HEK293 (cell line): Measurements from ENCODE around the gene KRT15.

Source experiments
- CTCF ChIA-PET: fragments of 350-600 bp; formaldehyde crosslinking; extraction: SDS; loops from one replicate; lab custom pipeline; 2021; ENCODE audit warnings: antibody characterized with exemption; lab: Yijun Ruan, JAX
- POLR2A ChIA-PET: fragments of 300-600 bp; formaldehyde crosslinking; extraction: SDS; loops from one replicate; lab custom pipeline; 2020; ENCODE audit warnings: antibody characterized with exemption, inconsistent platforms; lab: Yijun Ruan, JAX
- H3K27ac ChIP-seq: fragments of 200-500 bp; sonication (Bioruptor generic); 2 replicates; pipeline ENCODE4 v1.5.1; 2014; ENCODE audit warnings: low read depth, low read length, control low read depth, inconsistent platforms; ENCODE audit errors: extremely low read depth
- H3K36me3 ChIP-seq, 2 experiments: fragments of 200-500 bp in 1 of 2; sonication (Bioruptor generic) in 1 of 2; 1 replicate in 1 of 2; 2 replicates in 1 of 2; pipeline ENCODE4 v1.5.1; 2014 to 2017; ENCODE audit warnings: inconsistent platforms in 2 of 2, low read length in 2 of 2; ENCODE audit not compliant: control insufficient read depth in 2 of 2, insufficient read depth in 1 of 2
- H3K4me1 ChIP-seq: fragments of 200-500 bp; sonication (Bioruptor generic); 2 replicates; pipeline ENCODE4 v1.5.1; 2014; ENCODE audit warnings: mild to moderate bottlenecking, low read length, inconsistent platforms; ENCODE audit not compliant: control insufficient read depth, insufficient read depth
- H3K4me3 ChIP-seq: 2 replicates; pipeline ENCODE4 v1.5.1; 2011; ENCODE audit warnings: low read depth, mild to moderate bottlenecking, control low read depth, low read length, moderate library complexity
- H3K9me3 ChIP-seq: fragments of 200-500 bp; sonication (Bioruptor generic); 2 replicates; pipeline ENCODE4 v1.5.1; 2014; ENCODE audit warnings: low read depth, low read length, inconsistent platforms; ENCODE audit not compliant: control insufficient read depth, insufficient read depth
- RBAK ChIP-seq: fragments of 450-650 bp; formaldehyde crosslinking; IDR thresholded peaks from 2 replicates; pipeline ENCODE4 v1.5.1; 2016; ENCODE audit warnings: missing biosample characterization, missing genetic modification characterization
- WT1 ChIP-seq: fragments of 450-650 bp; formaldehyde crosslinking; IDR thresholded peaks from 2 replicates; pipeline ENCODE4 v1.5.1; 2016; ENCODE audit warnings: missing biosample characterization, missing genetic modification characterization
- ZBTB17 ChIP-seq: fragments of 450-650 bp; formaldehyde crosslinking; IDR thresholded peaks from 2 replicates; pipeline ENCODE4 v1.5.1; 2016; ENCODE audit warnings: missing biosample characterization, missing genetic modification characterization
- ZBTB7A ChIP-seq: fragments of 450-650 bp; formaldehyde crosslinking; IDR thresholded peaks from 2 replicates; pipeline ENCODE4 v1.5.1; 2016; ENCODE audit warnings: low read depth, missing biosample characterization, missing genetic modification characterization
- ZNF112 ChIP-seq: fragments of 450-650 bp; formaldehyde crosslinking; IDR thresholded peaks from 2 replicates; pipeline ENCODE4 v1.5.0; 2017; ENCODE audit warnings: missing biosample characterization, missing genetic modification characterization
- ZNF169 ChIP-seq: fragments of 450-650 bp; formaldehyde crosslinking; IDR thresholded peaks from 2 replicates; pipeline ENCODE4 v1.5.1; 2016; ENCODE audit warnings: missing biosample characterization, missing genetic modification characterization
- ZNF184 ChIP-seq: fragments of 450-650 bp; IDR thresholded peaks from 2 replicates; pipeline ENCODE4 v1.5.1; 2018; ENCODE audit warnings: missing biosample characterization, mild to moderate bottlenecking, missing genetic modification characterization
- ZNF202 ChIP-seq: fragments of 450-650 bp; formaldehyde crosslinking; IDR thresholded peaks from 2 replicates; pipeline ENCODE4 v1.5.1; 2016; ENCODE audit warnings: missing biosample characterization, missing genetic modification characterization, borderline replicate concordance
- ZNF521 ChIP-seq: fragments of 450-650 bp; formaldehyde crosslinking; IDR thresholded peaks from 2 replicates; pipeline ENCODE4 v1.5.1; 2017; ENCODE audit warnings: missing biosample characterization, mild to moderate bottlenecking, missing genetic modification characterization
- ZNF629 ChIP-seq: fragments of 450-650 bp; formaldehyde crosslinking; IDR thresholded peaks from 2 replicates; pipeline ENCODE4 v1.5.1; 2017; ENCODE audit warnings: missing biosample characterization, missing genetic modification characterization
- ZNF791 ChIP-seq: fragments of 450-650 bp; formaldehyde crosslinking; IDR thresholded peaks from 2 replicates; pipeline ENCODE4 v1.5.1; 2016; ENCODE audit warnings: missing biosample characterization, missing genetic modification characterization
- ZNF830 ChIP-seq: fragments of 450-650 bp; IDR thresholded peaks from 2 replicates; pipeline ENCODE4 v1.5.0; 2018; ENCODE audit warnings: missing biosample characterization, missing genetic modification characterization, low read depth, mild to moderate bottlenecking, moderate library complexity
- TF ChIP-seq, protein P1 (sequence below): fragments of 450-650 bp; formaldehyde crosslinking; IDR thresholded peaks from 2 replicates; pipeline ENCODE4 v1.5.1; 2016; ENCODE audit warnings: missing biosample characterization, missing genetic modification characterization
- TF ChIP-seq, protein P2 (sequence below): fragments of 450-650 bp; formaldehyde crosslinking; conservative IDR thresholded peaks from 2 replicates; pipeline ENCODE4 v1.5.1; 2016; ENCODE audit warnings: low read depth, missing biosample characterization, missing genetic modification characterization
- TF ChIP-seq, protein P3 (sequence below): fragments of 450-650 bp; formaldehyde crosslinking; IDR thresholded peaks from 2 replicates; pipeline ENCODE4 v1.5.1; 2016; ENCODE audit warnings: missing biosample characterization, missing genetic modification characterization
- TF ChIP-seq, protein P4 (sequence below): fragments of 450-650 bp; formaldehyde crosslinking; IDR thresholded peaks from 2 replicates; pipeline ENCODE4 v1.5.1; 2016; ENCODE audit warnings: missing biosample characterization, missing genetic modification characterization, borderline replicate concordance
- TF ChIP-seq, protein P5 (sequence below): fragments of 450-650 bp; formaldehyde crosslinking; IDR thresholded peaks from 2 replicates; pipeline ENCODE4 v1.5.1; 2016; ENCODE audit warnings: missing biosample characterization, missing genetic modification characterization

Gene KRT15

DNA sequence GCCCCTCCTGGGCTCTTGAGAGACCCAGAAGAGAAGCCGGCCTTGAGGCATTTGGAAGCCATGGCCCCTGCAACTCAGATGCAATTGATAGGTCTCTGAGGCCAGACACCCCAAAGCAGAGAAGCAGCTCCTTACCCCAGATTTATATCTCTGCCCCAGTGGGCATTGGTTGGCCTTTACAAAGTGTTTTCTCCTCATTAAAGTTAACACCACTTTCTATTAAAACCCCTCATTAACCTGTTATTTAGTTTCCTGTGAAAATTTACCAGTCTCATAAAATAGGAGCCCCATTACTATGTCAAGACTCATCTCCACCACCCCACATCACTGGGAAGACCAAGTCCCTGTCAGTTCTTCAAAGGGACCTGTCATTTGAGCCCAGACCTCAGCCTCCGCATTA lies 37.7 kb downstream of the KRT15 start, which contains the start of gene KRT35:
Gene KRT35 (minus strand): TSS at position 116 of the 400 bp plus-strand sequence. CDS start 54 bp downstream, at position 62.
- POLR2A ChIA-PET: no interaction called here
- TF ChIP-seq, protein P1, sequence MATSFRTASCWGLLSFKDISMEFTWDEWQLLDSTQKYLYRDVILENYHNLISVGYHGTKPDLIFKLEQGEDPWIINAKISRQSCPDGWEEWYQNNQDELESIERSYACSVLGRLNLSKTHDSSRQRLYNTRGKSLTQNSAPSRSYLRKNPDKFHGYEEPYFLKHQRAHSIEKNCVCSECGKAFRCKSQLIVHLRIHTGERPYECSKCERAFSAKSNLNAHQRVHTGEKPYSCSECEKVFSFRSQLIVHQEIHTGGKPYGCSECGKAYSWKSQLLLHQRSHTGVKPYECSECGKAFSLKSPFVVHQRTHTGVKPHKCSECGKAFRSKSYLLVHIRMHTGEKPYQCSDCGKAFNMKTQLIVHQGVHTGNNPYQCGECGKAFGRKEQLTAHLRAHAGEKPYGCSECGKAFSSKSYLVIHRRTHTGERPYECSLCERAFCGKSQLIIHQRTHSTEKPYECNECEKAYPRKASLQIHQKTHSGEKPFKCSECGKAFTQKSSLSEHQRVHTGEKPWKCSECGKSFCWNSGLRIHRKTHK (tag by site-specific recombination): no peak
- TF ChIP-seq ZBTB7A (tag by site-specific recombination) (no peak), ZNF202 (tag by site-specific recombination) (no peak), ZNF830 (no peak), WT1 (tag by site-specific recombination) (no peak), RBAK (tag by site-specific recombination) (no peak), ZNF184 (no peak), ZNF791 (tag by site-specific recombination) (no peak), ZNF112 (tag by site-specific recombination) (no peak), ZNF629 (tag by site-specific recombination) (no peak), ZBTB17 (no peak), ZNF169 (no peak), ZNF521 (tag by site-specific recombination) (no peak)
- TF ChIP-seq, protein P2, sequence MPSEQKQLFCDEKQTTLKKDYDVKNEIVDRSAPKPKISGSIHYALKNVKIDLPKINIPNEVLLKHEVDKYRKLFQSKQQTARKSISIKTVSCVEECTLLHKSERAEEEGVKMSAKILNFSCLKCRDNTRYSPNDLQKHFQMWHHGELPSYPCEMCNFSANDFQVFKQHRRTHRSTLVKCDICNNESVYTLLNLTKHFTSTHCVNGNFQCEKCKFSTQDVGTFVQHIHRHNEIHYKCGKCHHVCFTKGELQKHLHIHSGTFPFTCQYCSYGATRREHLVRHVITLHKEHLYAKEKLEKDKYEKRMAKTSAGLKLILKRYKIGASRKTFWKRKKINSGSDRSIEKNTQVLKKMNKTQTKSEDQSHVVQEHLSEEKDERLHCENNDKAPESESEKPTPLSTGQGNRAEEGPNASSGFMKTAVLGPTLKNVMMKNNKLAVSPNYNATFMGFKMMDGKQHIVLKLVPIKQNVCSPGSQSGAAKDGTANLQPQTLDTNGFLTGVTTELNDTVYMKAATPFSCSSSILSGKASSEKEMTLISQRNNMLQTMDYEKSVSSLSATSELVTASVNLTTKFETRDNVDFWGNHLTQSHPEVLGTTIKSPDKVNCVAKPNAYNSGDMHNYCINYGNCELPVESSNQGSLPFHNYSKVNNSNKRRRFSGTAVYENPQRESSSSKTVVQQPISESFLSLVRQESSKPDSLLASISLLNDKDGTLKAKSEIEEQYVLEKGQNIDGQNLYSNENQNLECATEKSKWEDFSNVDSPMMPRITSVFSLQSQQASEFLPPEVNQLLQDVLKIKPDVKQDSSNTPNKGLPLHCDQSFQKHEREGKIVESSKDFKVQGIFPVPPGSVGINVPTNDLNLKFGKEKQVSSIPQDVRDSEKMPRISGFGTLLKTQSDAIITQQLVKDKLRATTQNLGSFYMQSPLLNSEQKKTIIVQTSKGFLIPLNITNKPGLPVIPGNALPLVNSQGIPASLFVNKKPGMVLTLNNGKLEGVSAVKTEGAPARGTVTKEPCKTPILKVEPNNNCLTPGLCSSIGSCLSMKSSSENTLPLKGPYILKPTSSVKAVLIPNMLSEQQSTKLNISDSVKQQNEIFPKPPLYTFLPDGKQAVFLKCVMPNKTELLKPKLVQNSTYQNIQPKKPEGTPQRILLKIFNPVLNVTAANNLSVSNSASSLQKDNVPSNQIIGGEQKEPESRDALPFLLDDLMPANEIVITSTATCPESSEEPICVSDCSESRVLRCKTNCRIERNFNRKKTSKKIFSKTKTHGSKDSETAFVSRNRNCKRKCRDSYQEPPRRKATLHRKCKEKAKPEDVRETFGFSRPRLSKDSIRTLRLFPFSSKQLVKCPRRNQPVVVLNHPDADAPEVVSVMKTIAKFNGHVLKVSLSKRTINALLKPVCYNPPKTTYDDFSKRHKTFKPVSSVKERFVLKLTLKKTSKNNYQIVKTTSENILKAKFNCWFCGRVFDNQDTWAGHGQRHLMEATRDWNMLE (tag by site-specific recombination): no peak
- TF ChIP-seq, protein P3, sequence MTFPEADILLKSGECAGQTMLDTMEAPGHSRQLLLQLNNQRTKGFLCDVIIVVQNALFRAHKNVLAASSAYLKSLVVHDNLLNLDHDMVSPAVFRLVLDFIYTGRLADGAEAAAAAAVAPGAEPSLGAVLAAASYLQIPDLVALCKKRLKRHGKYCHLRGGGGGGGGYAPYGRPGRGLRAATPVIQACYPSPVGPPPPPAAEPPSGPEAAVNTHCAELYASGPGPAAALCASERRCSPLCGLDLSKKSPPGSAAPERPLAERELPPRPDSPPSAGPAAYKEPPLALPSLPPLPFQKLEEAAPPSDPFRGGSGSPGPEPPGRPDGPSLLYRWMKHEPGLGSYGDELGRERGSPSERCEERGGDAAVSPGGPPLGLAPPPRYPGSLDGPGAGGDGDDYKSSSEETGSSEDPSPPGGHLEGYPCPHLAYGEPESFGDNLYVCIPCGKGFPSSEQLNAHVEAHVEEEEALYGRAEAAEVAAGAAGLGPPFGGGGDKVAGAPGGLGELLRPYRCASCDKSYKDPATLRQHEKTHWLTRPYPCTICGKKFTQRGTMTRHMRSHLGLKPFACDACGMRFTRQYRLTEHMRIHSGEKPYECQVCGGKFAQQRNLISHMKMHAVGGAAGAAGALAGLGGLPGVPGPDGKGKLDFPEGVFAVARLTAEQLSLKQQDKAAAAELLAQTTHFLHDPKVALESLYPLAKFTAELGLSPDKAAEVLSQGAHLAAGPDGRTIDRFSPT (tag by site-specific recombination): no peak
- TF ChIP-seq, protein P4, sequence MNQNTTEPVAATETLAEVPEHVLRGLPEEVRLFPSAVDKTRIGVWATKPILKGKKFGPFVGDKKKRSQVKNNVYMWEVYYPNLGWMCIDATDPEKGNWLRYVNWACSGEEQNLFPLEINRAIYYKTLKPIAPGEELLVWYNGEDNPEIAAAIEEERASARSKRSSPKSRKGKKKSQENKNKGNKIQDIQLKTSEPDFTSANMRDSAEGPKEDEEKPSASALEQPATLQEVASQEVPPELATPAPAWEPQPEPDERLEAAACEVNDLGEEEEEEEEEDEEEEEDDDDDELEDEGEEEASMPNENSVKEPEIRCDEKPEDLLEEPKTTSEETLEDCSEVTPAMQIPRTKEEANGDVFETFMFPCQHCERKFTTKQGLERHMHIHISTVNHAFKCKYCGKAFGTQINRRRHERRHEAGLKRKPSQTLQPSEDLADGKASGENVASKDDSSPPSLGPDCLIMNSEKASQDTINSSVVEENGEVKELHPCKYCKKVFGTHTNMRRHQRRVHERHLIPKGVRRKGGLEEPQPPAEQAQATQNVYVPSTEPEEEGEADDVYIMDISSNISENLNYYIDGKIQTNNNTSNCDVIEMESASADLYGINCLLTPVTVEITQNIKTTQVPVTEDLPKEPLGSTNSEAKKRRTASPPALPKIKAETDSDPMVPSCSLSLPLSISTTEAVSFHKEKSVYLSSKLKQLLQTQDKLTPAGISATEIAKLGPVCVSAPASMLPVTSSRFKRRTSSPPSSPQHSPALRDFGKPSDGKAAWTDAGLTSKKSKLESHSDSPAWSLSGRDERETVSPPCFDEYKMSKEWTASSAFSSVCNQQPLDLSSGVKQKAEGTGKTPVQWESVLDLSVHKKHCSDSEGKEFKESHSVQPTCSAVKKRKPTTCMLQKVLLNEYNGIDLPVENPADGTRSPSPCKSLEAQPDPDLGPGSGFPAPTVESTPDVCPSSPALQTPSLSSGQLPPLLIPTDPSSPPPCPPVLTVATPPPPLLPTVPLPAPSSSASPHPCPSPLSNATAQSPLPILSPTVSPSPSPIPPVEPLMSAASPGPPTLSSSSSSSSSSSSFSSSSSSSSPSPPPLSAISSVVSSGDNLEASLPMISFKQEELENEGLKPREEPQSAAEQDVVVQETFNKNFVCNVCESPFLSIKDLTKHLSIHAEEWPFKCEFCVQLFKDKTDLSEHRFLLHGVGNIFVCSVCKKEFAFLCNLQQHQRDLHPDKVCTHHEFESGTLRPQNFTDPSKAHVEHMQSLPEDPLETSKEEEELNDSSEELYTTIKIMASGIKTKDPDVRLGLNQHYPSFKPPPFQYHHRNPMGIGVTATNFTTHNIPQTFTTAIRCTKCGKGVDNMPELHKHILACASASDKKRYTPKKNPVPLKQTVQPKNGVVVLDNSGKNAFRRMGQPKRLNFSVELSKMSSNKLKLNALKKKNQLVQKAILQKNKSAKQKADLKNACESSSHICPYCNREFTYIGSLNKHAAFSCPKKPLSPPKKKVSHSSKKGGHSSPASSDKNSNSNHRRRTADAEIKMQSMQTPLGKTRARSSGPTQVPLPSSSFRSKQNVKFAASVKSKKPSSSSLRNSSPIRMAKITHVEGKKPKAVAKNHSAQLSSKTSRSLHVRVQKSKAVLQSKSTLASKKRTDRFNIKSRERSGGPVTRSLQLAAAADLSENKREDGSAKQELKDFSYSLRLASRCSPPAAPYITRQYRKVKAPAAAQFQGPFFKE (tag by site-specific recombination): no peak
- TF ChIP-seq, protein P5, sequence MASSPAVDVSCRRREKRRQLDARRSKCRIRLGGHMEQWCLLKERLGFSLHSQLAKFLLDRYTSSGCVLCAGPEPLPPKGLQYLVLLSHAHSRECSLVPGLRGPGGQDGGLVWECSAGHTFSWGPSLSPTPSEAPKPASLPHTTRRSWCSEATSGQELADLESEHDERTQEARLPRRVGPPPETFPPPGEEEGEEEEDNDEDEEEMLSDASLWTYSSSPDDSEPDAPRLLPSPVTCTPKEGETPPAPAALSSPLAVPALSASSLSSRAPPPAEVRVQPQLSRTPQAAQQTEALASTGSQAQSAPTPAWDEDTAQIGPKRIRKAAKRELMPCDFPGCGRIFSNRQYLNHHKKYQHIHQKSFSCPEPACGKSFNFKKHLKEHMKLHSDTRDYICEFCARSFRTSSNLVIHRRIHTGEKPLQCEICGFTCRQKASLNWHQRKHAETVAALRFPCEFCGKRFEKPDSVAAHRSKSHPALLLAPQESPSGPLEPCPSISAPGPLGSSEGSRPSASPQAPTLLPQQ: no peak
- CTCF ChIA-PET: interaction anchor here (1.6 kb wide), 1 partner anchor 16 kb away, joined by 5 read pairs; no protein-coding TSS in a partner anchor
- Histone ChIP-seq H3K36me3 (no peaks in the 10 kb centered on the region), H3K27ac (no peak within 1 kb of the TSS), H3K9me3 (no peaks in the 10 kb centered on the region), H3K4me1 (no peaks in the 10 kb centered on the region), H3K4me3 (no peak within 1 kb of the TSS)
